Nephron progenitor cell (in vitro differentiated cells): ENCODE data around the gene MAGI2.

Experiments used
- DNase-seq: peaks from one replicate; pipeline ENCODE4 v3.0.0; 2021
- H3K27ac Mint-ChIP-seq: 2 replicates; pipeline ENCODE4 v1.8.0; 2021; ENCODE audit warnings: mild to moderate bottlenecking, moderate library complexity, mixed read lengths
- H3K27me3 Mint-ChIP-seq: 2 replicates; pipeline ENCODE4 v1.8.0; 2021; ENCODE audit warnings: mild to moderate bottlenecking, low read depth, mixed read lengths; ENCODE audit not compliant: poor library complexity
- H3K36me3 Mint-ChIP-seq: 2 replicates; pipeline ENCODE4 v1.8.0; 2021; ENCODE audit warnings: low read depth, mixed read lengths
- H3K4me1 Mint-ChIP-seq: 2 replicates; pipeline ENCODE4 v1.8.0; 2021; ENCODE audit warnings: mixed read lengths
- H3K4me3 Mint-ChIP-seq: 2 replicates; pipeline ENCODE4 v1.8.0; 2021; ENCODE audit warnings: mild to moderate bottlenecking, moderate library complexity, mixed read lengths
- H3K9me3 Mint-ChIP-seq: 2 replicates; pipeline ENCODE4 v1.8.0; 2021; ENCODE audit warnings: mild to moderate bottlenecking, moderate library complexity, mixed read lengths
- CTCF ChIP-seq: fragments of 200-600 bp; sonication (generic); IDR thresholded peaks from 2 replicates; pipeline ENCODE4 v1.5.0; 2021; ENCODE audit warnings: antibody characterized with exemption

The MAGI2 gene

GRCh38 chr7:78864339-78864738 lies 589.1 kb downstream of the MAGI2 start:
- H3K27ac Mint-ChIP-seq, result no peak overlapping the region
- peaks cover 16% of the 10 kb centered on the region for H3K9me3 Mint-ChIP-seq
- no peak for TF ChIP-seq CTCF
- peaks cover 6% of the 10 kb centered on the region for H3K27me3 Mint-ChIP-seq
- no peak overlapping the region for H3K4me3 Mint-ChIP-seq
- H3K4me1 Mint-ChIP-seq, result no peaks in the 10 kb centered on the region
- H3K36me3 Mint-ChIP-seq, result peaks cover 2% of the 10 kb centered on the region
- DNase-seq, result no peak

GRCh38 chr7:78863281-78863680 lies 590.2 kb downstream of the MAGI2 start:
- DNase-seq, result peak; percentile 1
- Mint-ChIP-seq H3K4me3 (no peak overlapping the region), H3K27ac (peak overlapping the region; percentile 55), H3K27me3 (peaks cover 7% of the 10 kb centered on the region), H3K9me3 (peaks cover 14% of the 10 kb centered on the region), H3K4me1 (no peaks in the 10 kb centered on the region), H3K36me3 (no peaks in the 10 kb centered on the region)
- TF ChIP-seq CTCF, result no peak

- Mint-ChIP-seq H3K9me3 (peaks cover 6% of the 10 kb centered on the region), H3K27me3 (peaks cover 9% of the 10 kb centered on the region), H3K4me3 (no peak overlapping the region), H3K4me1 (no peaks in the 10 kb centered on the region), H3K36me3 (no peaks in the 10 kb centered on the region), H3K27ac (no peak overlapping the region)
- no peak for TF ChIP-seq CTCF
- DNase-seq, result no peak
Measured at GRCh38 chr7:78862411-78862900, 591.0 kb downstream of the MAGI2 start.

GRCh38 chr7:78852951-78853350 lies 600.5 kb downstream of the MAGI2 start:
- DNase-seq, result no peak
- TF ChIP-seq CTCF, result no peak
- H3K9me3 Mint-ChIP-seq, result no peaks in the 10 kb centered on the region
- no peak overlapping the region for H3K4me3 Mint-ChIP-seq
- no peaks in the 10 kb centered on the region for H3K4me1 Mint-ChIP-seq
- H3K27ac Mint-ChIP-seq, result no peak overlapping the region
- H3K36me3 Mint-ChIP-seq, result no peaks in the 10 kb centered on the region
- no peaks in the 10 kb centered on the region for H3K27me3 Mint-ChIP-seq

GRCh38 chr7:78850093-78850740 lies 603.2 kb downstream of the MAGI2 start:
- Mint-ChIP-seq H3K4me1 (no peaks in the 10 kb centered on the region), H3K9me3 (no peaks in the 10 kb centered on the region), H3K27me3 (no peaks in the 10 kb centered on the region), H3K4me3 (no peak overlapping the region), H3K36me3 (no peaks in the 10 kb centered on the region), H3K27ac (no peak overlapping the region)
- no peak for DNase-seq
- no peak for TF ChIP-seq CTCF

- Mint-ChIP-seq H3K36me3 (no peaks in the 10 kb centered on the region), H3K27ac (no peak overlapping the region), H3K27me3 (no peaks in the 10 kb centered on the region), H3K9me3 (no peaks in the 10 kb centered on the region), H3K4me3 (no peak overlapping the region), H3K4me1 (no peaks in the 10 kb centered on the region)
- no peak for TF ChIP-seq CTCF
- no peak for DNase-seq
Measured at GRCh38 chr7:78845155-78845554, 608.3 kb downstream of the MAGI2 start.
